GM12865 (cell line): ENCODE results near the gene CYB5A.

Source experiments
- DNase-seq: peaks from one replicate; pipeline ENCODE4 v3.0.0; 2010; ENCODE audit warnings: low read depth
- H3K4me3 ChIP-seq: 2 replicates; pipeline ENCODE4 v1.5.1; 2011; ENCODE audit warnings: mild to moderate bottlenecking, low read depth, low read length, control low read depth
- CTCF ChIP-seq: IDR thresholded peaks from 2 replicates; pipeline ENCODE4 v1.5.1; 2011; ENCODE audit warnings: low read length, control low read depth, low read depth, inconsistent platforms; ENCODE audit not compliant: insufficient read depth; ENCODE audit errors: missing control alignments

The CYB5A gene

GRCh38 chr18:74282755-74283554 is 8.8 kb downstream of the CYB5A start:
- no peak overlapping the region for H3K4me3 ChIP-seq
- DNase-seq = no peak
- no peak for TF ChIP-seq CTCF

- no peak for TF ChIP-seq CTCF
- no peak overlapping the region for H3K4me3 ChIP-seq
- DNase-seq = no peak
These were observed 9.6 kb downstream of the CYB5A start for GRCh38 chr18:74281980-74282754.

- DNase-seq = no peak
- TF ChIP-seq CTCF = no peak
- H3K4me3 ChIP-seq = no peak overlapping the region
These were observed 10.5 kb downstream of the CYB5A start for GRCh38 chr18:74281011-74281979.

GRCh38 chr18:74278983-74279382 is 12.8 kb downstream of the CYB5A start:
- no peak overlapping the region for H3K4me3 ChIP-seq

GRCh38 chr18:74278058-74278457 is 13.7 kb downstream of the CYB5A start:
- H3K4me3 ChIP-seq = no peak overlapping the region
- DNase-seq = no peak
- TF ChIP-seq CTCF = no peak

More at GRCh38 chr18:74278983-74279382, 12.8 kb downstream of the CYB5A start:
- TF ChIP-seq CTCF = no peak
- no peak for DNase-seq

- no peak for DNase-seq
- TF ChIP-seq CTCF = no peak
- H3K4me3 ChIP-seq = no peak overlapping the region
These were observed 14.5 kb downstream of the CYB5A start for GRCh38 chr18:74277296-74277695.
